Left ventricle myocardium inferior (tissue), 1 donor: ENCODE results near the gene PTPN14. TPM values are rescaled to one million over a fixed set of nuclear protein-coding genes. Genes with fewer than 3 reads are reported as not detected.
"Not testable (repeated sequence)": the region's sequence is repeated elsewhere in the genome, so short reads cannot be mapped to it uniquely, and the experiment has no call there.

Experiments
- DNase-seq: peaks from one replicate; pipeline ENCODE4 v3.0.0-alpha.2; 2020
- H3K27ac ChIP-seq: fragments of 200-600 bp; replicated peaks from 2 replicates; pipeline ENCODE4 v1.8.0; 2021
- H3K27me3 ChIP-seq: fragments of 200-600 bp; 2 replicates; pipeline ENCODE4 v1.8.0; 2021; ENCODE audit warnings: low read depth
- H3K36me3 ChIP-seq: fragments of 200-600 bp; 2 replicates; pipeline ENCODE4 v1.8.0; 2021
- H3K4me1 ChIP-seq: fragments of 200-600 bp; 2 replicates; pipeline ENCODE4 v1.8.0; 2021
- H3K4me3 ChIP-seq: fragments of 200-600 bp; 2 replicates; pipeline ENCODE4 v1.8.0; 2021; ENCODE audit warnings: mild to moderate bottlenecking, moderate library complexity
- H3K9me3 ChIP-seq: fragments of 200-600 bp; replicated peaks from 2 replicates; pipeline ENCODE4 v1.8.0; 2021
- intact Hi-C: fragments of 100-400 bp; cut with micrococcal nuclease; formaldehyde crosslinking; loops from one replicate; pipeline ENCODE4 v1.11.0; 2022
- total RNA-seq: library from RNA; stranded (reverse); fragmentation: NEBNext Ultra II Directional; extraction: Animal tissue kit (Norgen Biotek cat#: 25700); gene quantifications from one replicate; pipeline ENCODE4 v1.2.1, GENCODE V29; 2021
- TF ChIP-seq, protein P1 (sequence below): fragments of 200-600 bp; IDR thresholded peaks from 2 replicates; pipeline ENCODE4 v1.8.0; 2021; ENCODE audit warnings: antibody characterized with exemption, mild to moderate bottlenecking, borderline replicate concordance
- donor health status: DM: no; HTN: yes; CAD: no; lungs with severe emphysema.

PTPN14 gene
- total RNA-seq, 1 donor from 2014 or later, result 32.5 TPM

- DNase-seq, result no peak
- Histone ChIP-seq H3K4me1 (peaks cover 34% of the 10 kb centered on the region), H3K27ac (no peak overlapping the region), H3K9me3 (no peaks in the 10 kb centered on the region), H3K4me3 (no peak overlapping the region), H3K27me3 (no peaks in the 10 kb centered on the region), H3K36me3 (no peaks in the 10 kb centered on the region)
- TF ChIP-seq, protein P1, sequence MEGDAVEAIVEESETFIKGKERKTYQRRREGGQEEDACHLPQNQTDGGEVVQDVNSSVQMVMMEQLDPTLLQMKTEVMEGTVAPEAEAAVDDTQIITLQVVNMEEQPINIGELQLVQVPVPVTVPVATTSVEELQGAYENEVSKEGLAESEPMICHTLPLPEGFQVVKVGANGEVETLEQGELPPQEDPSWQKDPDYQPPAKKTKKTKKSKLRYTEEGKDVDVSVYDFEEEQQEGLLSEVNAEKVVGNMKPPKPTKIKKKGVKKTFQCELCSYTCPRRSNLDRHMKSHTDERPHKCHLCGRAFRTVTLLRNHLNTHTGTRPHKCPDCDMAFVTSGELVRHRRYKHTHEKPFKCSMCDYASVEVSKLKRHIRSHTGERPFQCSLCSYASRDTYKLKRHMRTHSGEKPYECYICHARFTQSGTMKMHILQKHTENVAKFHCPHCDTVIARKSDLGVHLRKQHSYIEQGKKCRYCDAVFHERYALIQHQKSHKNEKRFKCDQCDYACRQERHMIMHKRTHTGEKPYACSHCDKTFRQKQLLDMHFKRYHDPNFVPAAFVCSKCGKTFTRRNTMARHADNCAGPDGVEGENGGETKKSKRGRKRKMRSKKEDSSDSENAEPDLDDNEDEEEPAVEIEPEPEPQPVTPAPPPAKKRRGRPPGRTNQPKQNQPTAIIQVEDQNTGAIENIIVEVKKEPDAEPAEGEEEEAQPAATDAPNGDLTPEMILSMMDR, result no peak
- intact Hi-C loops, result no loop called here
These were observed 26.6 kb downstream of the PTPN14 start for GRCh38 chr1:214524824-214525223.

GRCh38 chr1:214523124-214523824 is 28.1 kb downstream of the PTPN14 start:
- Histone ChIP-seq H3K27ac (no peak overlapping the region), H3K4me1 (peaks cover 37% of the 10 kb centered on the region), H3K4me3 (no peak overlapping the region), H3K36me3 (no peaks in the 10 kb centered on the region), H3K9me3 (no peaks in the 10 kb centered on the region), H3K27me3 (no peaks in the 10 kb centered on the region)
- TF ChIP-seq, protein P1, result no peak
- no peak for DNase-seq
- intact Hi-C loops, result no loop called here

DNA sequence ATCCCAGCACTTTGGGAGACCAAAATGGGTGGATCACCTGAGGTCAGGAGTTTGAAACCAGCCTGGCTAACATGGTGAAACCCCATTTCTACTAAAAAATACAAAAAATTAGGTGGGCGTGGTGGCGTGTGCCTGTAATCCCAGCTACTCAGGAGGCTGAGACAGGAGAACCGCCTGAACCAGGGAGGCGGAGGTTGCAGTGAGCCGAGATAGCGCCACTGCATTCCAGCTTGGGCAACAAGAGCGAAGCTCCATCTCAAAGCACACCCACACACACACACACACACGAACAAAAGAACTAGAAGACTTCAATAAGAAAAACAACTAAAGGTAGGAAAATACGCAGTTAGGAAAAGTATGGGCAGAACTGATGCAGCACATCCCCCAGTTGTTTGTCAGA is 29.9 kb downstream of the PTPN14 start:
- H3K27ac ChIP-seq, intact Hi-C loops, H3K4me3 ChIP-seq, H3K9me3 ChIP-seq, DNase-seq, H3K36me3 ChIP-seq, H3K27me3 ChIP-seq: not testable (repeated sequence)
- peaks cover 34% of the 10 kb centered on the region for H3K4me1 ChIP-seq

GRCh38 chr1:214520544-214521165 is 30.7 kb downstream of the PTPN14 start:
- Histone ChIP-seq H3K4me3 (no peak overlapping the region), H3K27me3 (no peaks in the 10 kb centered on the region), H3K9me3 (no peaks in the 10 kb centered on the region), H3K36me3 (no peaks in the 10 kb centered on the region), H3K4me1 (peaks cover 42% of the 10 kb centered on the region), H3K27ac (no peak overlapping the region)
- TF ChIP-seq, protein P1, result no peak
- no peak for DNase-seq
- intact Hi-C loops, result no loop called here

DNA sequence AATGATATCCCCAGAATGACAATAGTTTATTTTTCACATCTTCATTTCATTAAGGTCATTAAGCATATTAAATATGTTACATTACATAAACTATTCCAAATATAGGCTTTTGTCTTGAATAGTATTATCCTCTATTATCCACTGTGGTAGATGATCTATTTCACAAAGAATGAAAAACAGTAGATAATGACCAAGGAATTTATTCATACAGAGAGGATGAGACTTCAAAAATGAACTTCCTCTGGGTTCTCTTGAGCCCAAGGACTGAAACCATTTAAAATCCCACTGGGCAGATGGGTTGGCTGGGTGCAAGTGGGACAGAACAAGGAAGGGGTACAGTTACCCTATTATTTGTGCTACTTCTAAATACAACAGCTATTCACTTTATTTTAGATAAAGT is 33.0 kb downstream of the PTPN14 start:
- DNase-seq, result no peak
- TF ChIP-seq, protein P1, result no peak

More for the DNA sequence above, 33.0 kb downstream of the PTPN14 start:
- no peaks in the 10 kb centered on the region for H3K9me3 ChIP-seq
- no peaks in the 10 kb centered on the region for H3K27me3 ChIP-seq
- intact Hi-C loops, result no loop called here
- H3K27ac ChIP-seq, result no peak overlapping the region
- H3K4me1 ChIP-seq, result peaks cover 40% of the 10 kb centered on the region
- no peak overlapping the region for H3K4me3 ChIP-seq
- no peaks in the 10 kb centered on the region for H3K36me3 ChIP-seq
